HCT116 (cell line): ENCODE results near the gene ZNF432. TPM values are rescaled to one million over a fixed set of nuclear protein-coding genes. Genes with fewer than 3 reads are reported as not detected.

ENCODE experiments used
- ATAC-seq: fragments of 200-7000 bp; cut with Tn5 transposase; 2 replicates; pipeline ENCODE4 v1.9.1; 2020; ENCODE audit warnings: mild to moderate bottlenecking, moderate library complexity
- BruUV-seq: library from RNA; stranded (reverse); fragments of 400-500 nt; replicated peaks from 2 replicates; lab custom pipeline; 2021; lab: Mats Ljungman, UMichigan
- CTCF ChIA-PET: fragments of 300-600 bp; sonication (Branson Sonifier 250); formaldehyde crosslinking; loops from one replicate; lab custom pipeline; 2021; ENCODE audit warnings: antibody characterized with exemption; lab: Charles Lee
- POLR2A ChIA-PET: fragments of 300-600, 350-600 bp; sonication (Branson Sonifier 250); formaldehyde crosslinking; loops from one replicate; lab custom pipeline; 2021; ENCODE audit warnings: antibody characterized with exemption; lab: Charles Lee
- RAD21 ChIA-PET, 2 experiments: fragments of 300-600 bp; sonication (Branson Sonifier 250); formaldehyde crosslinking; loops; one replicate each; lab custom pipeline; 2023; ENCODE audit warnings: low total read pairs in 2 of 2; ENCODE audit not compliant: uncharacterized antibody in 2 of 2, unreplicated experiment in 2 of 2, low non-redundant PET in 1 of 2; lab: Charles Lee
- DNase-seq: peaks from one replicate; pipeline ENCODE4 v3.0.0-alpha.2; 2010; ENCODE audit warnings: low read depth, low spot score
- H2AFZ ChIP-seq: fragments of 200-600 bp; shearing (Covaris generic), sonication (generic); 2 replicates; pipeline ENCODE4 v1.6.1; 2017; ENCODE audit warnings: low read depth, mixed run types, mixed read lengths, antibody characterized with exemption, low read length; ENCODE audit not compliant: poor library complexity, severe bottlenecking
- H3K27ac ChIP-seq: 2 replicates; pipeline ENCODE4 v1.5.1; 2012; ENCODE audit warnings: low read depth, low read length
- H3K27me3 ChIP-seq: fragments of 200-600 bp; sonication (generic); 2 replicates; pipeline ENCODE4 v1.6.1; 2016; ENCODE audit warnings: mixed run types, low read length, mixed read lengths; ENCODE audit not compliant: insufficient read depth
- H3K36me3 ChIP-seq, 2 experiments: fragments of 200-500 bp in 1 of 2; fragments of 200-600 bp in 1 of 2; sonication (Bioruptor generic) in 1 of 2; sonication (generic) in 1 of 2; 2 replicates each; pipeline versions ENCODE4 v1.5.1 to v1.6.1; 2014 to 2016; ENCODE audit warnings: low read length in 2 of 2, inconsistent platforms in 1 of 2, mixed read lengths in 1 of 2, mixed run types in 1 of 2; ENCODE audit not compliant: insufficient read depth in 2 of 2, control insufficient read depth in 1 of 2
- H3K4me1 ChIP-seq, 2 experiments: fragments of 200-600 bp in 1 of 2; sonication (generic) in 1 of 2; 2 replicates each; pipeline versions ENCODE4 v1.5.1 to v1.6.1; 2012 to 2017; ENCODE audit warnings: low read length in 2 of 2, inconsistent platforms in 1 of 2, mild to moderate bottlenecking in 1 of 2, mixed read lengths in 1 of 2, mixed run types in 1 of 2, moderate library complexity in 1 of 2; ENCODE audit not compliant: insufficient read depth in 2 of 2, control insufficient read depth in 1 of 2
- H3K4me2 ChIP-seq: fragments of 200-600 bp; sonication (generic); 2 replicates; pipeline ENCODE4 v1.6.1; 2017; ENCODE audit warnings: mixed run types, low read length, mixed read lengths
- H3K4me3 ChIP-seq, 2 experiments: fragments of 200-600 bp in 1 of 2; sonication (generic) in 1 of 2; replicated peaks in 1 of 2; 2 replicates each; pipeline ENCODE4 v1.5.1; 2011 to 2016; ENCODE audit warnings: low read length in 2 of 2, control low read depth in 1 of 2, low read depth in 1 of 2, mild to moderate bottlenecking in 1 of 2, mixed read lengths in 1 of 2, mixed run types in 1 of 2
- H3K79me2 ChIP-seq: fragments of 200-600 bp; sonication (generic); 2 replicates; pipeline ENCODE4 v1.6.1; 2017; ENCODE audit warnings: mild to moderate bottlenecking, mixed run types, low read length, moderate library complexity, mixed read lengths; ENCODE audit not compliant: insufficient read depth
- H3K9ac ChIP-seq: fragments of 200-600 bp; sonication (generic); 2 replicates; pipeline ENCODE4 v1.6.1; 2016; ENCODE audit warnings: low read length, mixed read lengths
- H3K9me2 ChIP-seq: fragments of 200-600 bp; sonication (generic), shearing (Covaris generic); 2 replicates; pipeline ENCODE4 v1.6.1; 2017; ENCODE audit warnings: mixed run types, mild to moderate bottlenecking, moderate library complexity; ENCODE audit not compliant: insufficient read depth
- H3K9me3 ChIP-seq, 2 experiments: fragments of 200-500 bp in 1 of 2; fragments of 200-600 bp in 1 of 2; sonication (Bioruptor generic) in 1 of 2; sonication (generic) in 1 of 2; 2 replicates each; pipeline ENCODE4 v1.6.1; 2014 to 2017; ENCODE audit warnings: low read length in 2 of 2, mixed read lengths in 2 of 2, inconsistent platforms in 1 of 2, low read depth in 1 of 2, mild to moderate bottlenecking in 1 of 2, mixed run types in 1 of 2, moderate library complexity in 1 of 2; ENCODE audit not compliant: control insufficient read depth in 1 of 2, insufficient read depth in 1 of 2
- H4K20me1 ChIP-seq: fragments of 200-600 bp; sonication (generic), shearing (Covaris generic); 2 replicates; pipeline ENCODE4 v1.6.1; 2017; ENCODE audit warnings: mixed run types, mild to moderate bottlenecking, moderate library complexity; ENCODE audit not compliant: insufficient read depth
- CBX3 ChIP-seq: IDR thresholded peaks from 2 replicates; pipeline ENCODE4 v1.6.1; 2012; ENCODE audit warnings: low read depth
- EGR1 ChIP-seq: IDR thresholded peaks from 2 replicates; pipeline ENCODE4 v1.6.1; 2012; ENCODE audit warnings: low read depth
- ELF1 ChIP-seq: IDR thresholded peaks from 2 replicates; pipeline ENCODE4 v1.6.1; 2012; ENCODE audit warnings: low read depth, borderline replicate concordance
- EZH2phosphoT487 ChIP-seq: fragments of 200-600 bp; IDR thresholded peaks from 2 replicates; pipeline ENCODE4 v1.6.1; 2018; ENCODE audit warnings: antibody characterized with exemption, borderline replicate concordance
- MAX ChIP-seq: IDR thresholded peaks from 2 replicates; pipeline ENCODE4 v1.6.1; 2012
- SP1 ChIP-seq: IDR thresholded peaks from 2 replicates; pipeline ENCODE4 v1.6.1; 2012; ENCODE audit warnings: low read depth
- SRF ChIP-seq: IDR thresholded peaks from 2 replicates; pipeline ENCODE4 v1.6.1; 2012; ENCODE audit warnings: low read depth
- TCF7L2 ChIP-seq: IDR thresholded peaks from 2 replicates; pipeline ENCODE4 v1.7.0; 2011; ENCODE audit warnings: borderline replicate concordance, inconsistent platforms; ENCODE audit not compliant: insufficient read depth, insufficient read length; ENCODE audit errors: extremely low read depth
- ZFX ChIP-seq: fragments of 450-650 bp; IDR thresholded peaks from 2 replicates; pipeline ENCODE4 v1.6.1; 2017
- intact Hi-C: fragments of 100-400 bp; cut with micrococcal nuclease; formaldehyde crosslinking; loops from 2 replicates; pipeline ENCODE4 v1.10.0; 2022
- total RNA-seq: library from RNA; stranded (reverse); gene quantifications from one replicate; pipeline ENCODE4 v1.2.1, GENCODE V29; 2021; ENCODE audit not compliant: unreplicated experiment
- TF ChIP-seq, protein P1 (sequence below): IDR thresholded peaks from 2 replicates; pipeline ENCODE4 v1.6.1; 2012; ENCODE audit warnings: low read depth

The ZNF432 gene
- total RNA-seq, 1 experiment from 2014 or later = 0.64 TPM

DNA sequence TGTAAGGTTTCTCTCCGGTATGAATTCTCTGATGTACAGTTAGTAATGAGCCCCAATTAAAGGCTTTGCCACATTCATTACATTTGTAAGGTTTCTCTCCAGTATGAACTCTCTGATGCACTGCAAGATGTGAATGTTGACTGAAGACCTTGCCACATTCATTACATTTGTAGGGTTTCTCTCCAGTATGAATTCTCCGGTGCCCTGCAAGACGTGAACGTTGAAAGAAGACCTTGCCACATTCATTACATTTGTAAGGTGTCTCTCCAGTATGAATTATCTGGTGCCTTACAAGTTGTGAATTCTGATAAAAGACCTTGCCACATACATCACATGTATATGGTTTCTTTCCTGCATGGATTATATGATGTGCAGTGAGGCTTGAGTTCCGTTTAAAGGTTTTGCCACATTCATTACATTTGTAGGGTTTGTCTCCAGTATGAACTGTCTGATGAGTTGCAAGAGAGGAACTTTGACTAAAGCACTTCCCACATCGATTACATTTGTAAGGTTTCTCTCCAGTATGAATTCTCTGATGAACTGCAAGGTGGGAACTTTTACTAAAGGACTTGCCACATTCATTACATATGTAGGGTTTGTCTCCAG, 17.7 kb upstream of the ZNF432 start:
- Histone ChIP-seq H3K4me3 (no peak overlapping the region), H3K9ac (no peak overlapping the region), H4K20me1 (no peaks in the 10 kb centered on the region), H3K9me3 (peaks cover 25 to 26% of the 10 kb centered on the region in 2 experiments; a peak in 2 of 4 replicates), H3K4me2 (no peak overlapping the region), H3K27me3 (no peaks in the 10 kb centered on the region), H3K79me2 (no peaks in the 10 kb centered on the region), H3K9me2 (no peaks in the 10 kb centered on the region), H3K36me3 (no peaks in the 10 kb centered on the region), H3K4me1 (no peaks in the 10 kb centered on the region), H2AFZ (no peak overlapping the region), H3K27ac (no peak overlapping the region)
- intact Hi-C loops = no loop called here
- no TSS peak for BruUV-seq
- ATAC-seq (no peak), DNase-seq (no peak)
- TF ChIP-seq ZFX (no peak), TCF7L2 (no peak), SP1 (no peak), SRF (no peak), CBX3 (no peak), ELF1 (no peak), MAX (no peak), EGR1 (no peak), EZH2phosphoT487 (no peak)
- TF ChIP-seq, protein P1, sequence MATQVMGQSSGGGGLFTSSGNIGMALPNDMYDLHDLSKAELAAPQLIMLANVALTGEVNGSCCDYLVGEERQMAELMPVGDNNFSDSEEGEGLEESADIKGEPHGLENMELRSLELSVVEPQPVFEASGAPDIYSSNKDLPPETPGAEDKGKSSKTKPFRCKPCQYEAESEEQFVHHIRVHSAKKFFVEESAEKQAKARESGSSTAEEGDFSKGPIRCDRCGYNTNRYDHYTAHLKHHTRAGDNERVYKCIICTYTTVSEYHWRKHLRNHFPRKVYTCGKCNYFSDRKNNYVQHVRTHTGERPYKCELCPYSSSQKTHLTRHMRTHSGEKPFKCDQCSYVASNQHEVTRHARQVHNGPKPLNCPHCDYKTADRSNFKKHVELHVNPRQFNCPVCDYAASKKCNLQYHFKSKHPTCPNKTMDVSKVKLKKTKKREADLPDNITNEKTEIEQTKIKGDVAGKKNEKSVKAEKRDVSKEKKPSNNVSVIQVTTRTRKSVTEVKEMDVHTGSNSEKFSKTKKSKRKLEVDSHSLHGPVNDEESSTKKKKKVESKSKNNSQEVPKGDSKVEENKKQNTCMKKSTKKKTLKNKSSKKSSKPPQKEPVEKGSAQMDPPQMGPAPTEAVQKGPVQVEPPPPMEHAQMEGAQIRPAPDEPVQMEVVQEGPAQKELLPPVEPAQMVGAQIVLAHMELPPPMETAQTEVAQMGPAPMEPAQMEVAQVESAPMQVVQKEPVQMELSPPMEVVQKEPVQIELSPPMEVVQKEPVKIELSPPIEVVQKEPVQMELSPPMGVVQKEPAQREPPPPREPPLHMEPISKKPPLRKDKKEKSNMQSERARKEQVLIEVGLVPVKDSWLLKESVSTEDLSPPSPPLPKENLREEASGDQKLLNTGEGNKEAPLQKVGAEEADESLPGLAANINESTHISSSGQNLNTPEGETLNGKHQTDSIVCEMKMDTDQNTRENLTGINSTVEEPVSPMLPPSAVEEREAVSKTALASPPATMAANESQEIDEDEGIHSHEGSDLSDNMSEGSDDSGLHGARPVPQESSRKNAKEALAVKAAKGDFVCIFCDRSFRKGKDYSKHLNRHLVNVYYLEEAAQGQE = no peak
- CTCF ChIA-PET = no interaction called here
- RAD21 ChIA-PET = no interaction called here
- POLR2A ChIA-PET = no interaction called here
